Hepatocyte (in vitro differentiated cells): ENCODE measurements around the gene PGM2. TPM values are rescaled to one million over a fixed set of nuclear protein-coding genes. Genes with fewer than 3 reads are reported as not detected.

Source experiments
- DNase-seq: peaks from one replicate; pipeline ENCODE4 v3.0.0-alpha.2; 2016; ENCODE audit warnings: low spot score
- H2AFZ ChIP-seq: fragments of 200-600 bp; sonication (generic); 2 replicates; pipeline ENCODE4 v1.6.0; 2016; ENCODE audit warnings: antibody characterized with exemption, mild to moderate bottlenecking
- H3K27ac ChIP-seq: fragments of 200-600 bp; sonication (generic); 2 replicates; pipeline ENCODE4 v1.5.1; 2016; ENCODE audit warnings: mild to moderate bottlenecking
- H3K27me3 ChIP-seq: fragments of 200-600 bp; sonication (generic); 2 replicates; pipeline ENCODE4 v1.6.1; 2016
- H3K36me3 ChIP-seq: fragments of 200-600 bp; sonication (generic); replicated peaks from 2 replicates; pipeline ENCODE4 v1.5.1; 2016; ENCODE audit warnings: low read depth; ENCODE audit not compliant: insufficient read depth
- H3K4me1 ChIP-seq: fragments of 200-600 bp; sonication (generic); 2 replicates; pipeline ENCODE4 v1.5.1; 2016; ENCODE audit warnings: mild to moderate bottlenecking, moderate library complexity; ENCODE audit not compliant: insufficient read depth
- H3K4me2 ChIP-seq: fragments of 200-600 bp; sonication (generic); 2 replicates; pipeline ENCODE4 v1.6.0; 2016
- H3K4me3 ChIP-seq: fragments of 200-600 bp; sonication (generic); 2 replicates; pipeline ENCODE4 v1.5.1; 2016; ENCODE audit warnings: mild to moderate bottlenecking
- H3K79me2 ChIP-seq: fragments of 200-600 bp; sonication (generic); 2 replicates; pipeline ENCODE4 v1.6.0; 2017; ENCODE audit warnings: mild to moderate bottlenecking
- H3K9me2 ChIP-seq: fragments of 200-600 bp; sonication (generic); replicated peaks from 2 replicates; pipeline ENCODE4 v1.6.0; 2017; ENCODE audit warnings: mild to moderate bottlenecking; ENCODE audit not compliant: insufficient read depth
- H3K9me3 ChIP-seq: fragments of 200-600 bp; sonication (generic); 2 replicates; pipeline ENCODE4 v1.5.1; 2016; ENCODE audit warnings: low read depth, mild to moderate bottlenecking
- H4K20me1 ChIP-seq: fragments of 200-600 bp; sonication (generic); 2 replicates; pipeline ENCODE4 v1.6.0; 2016; ENCODE audit warnings: mild to moderate bottlenecking; ENCODE audit not compliant: insufficient read depth, poor library complexity, severe bottlenecking
- EZH2 ChIP-seq: fragments of 200-600 bp; sonication (generic); IDR thresholded peaks from 2 replicates; pipeline ENCODE4 v1.6.1; 2016; ENCODE audit warnings: antibody characterized with exemption, mild to moderate bottlenecking, borderline replicate concordance
- EZH2phosphoT487 ChIP-seq: fragments of 200-600 bp; sonication (generic); IDR thresholded peaks from one replicate; pipeline ENCODE4 v1.6.1; 2018; ENCODE audit warnings: antibody characterized with exemption, mild to moderate bottlenecking, low read depth, moderate library complexity; ENCODE audit not compliant: unreplicated experiment, severe bottlenecking
- WGBS: methylation state at CpG from one replicate; pipeline ENCODE4 v1.1.6; 2016; ENCODE audit warnings: low lambda C conversion rate; ENCODE audit errors: missing lambda C conversion rate; 5-methylcytosine and 5-hydroxymethylcytosine counted together
- polyA plus RNA-seq: library from polyadenylated mRNA; unstranded; fragments of >200 nt; fragmentation: Nextera tagmentation; extraction: Ambion mirVana; gene quantifications from 2 replicates; pipeline ENCODE4 v1.2.1, GENCODE V29; 2016
- total RNA-seq: library from RNA; depleted of rRNA; stranded (reverse); fragments of >200 nt; gene quantifications from 2 replicates; pipeline ENCODE4 v1.2.3, GENCODE V29; 2014
- TF ChIP-seq, protein P1 (sequence below): fragments of 200-600 bp; sonication (generic); IDR thresholded peaks from 2 replicates; pipeline ENCODE4 v1.5.1; 2016; ENCODE audit warnings: antibody characterized with exemption, mild to moderate bottlenecking; ENCODE audit not compliant: poor library complexity

Gene PGM2
- total and polyA plus RNA-seq, 2 experiments from 2014 or later = 11.2 to 28.2 TPM

DNA sequence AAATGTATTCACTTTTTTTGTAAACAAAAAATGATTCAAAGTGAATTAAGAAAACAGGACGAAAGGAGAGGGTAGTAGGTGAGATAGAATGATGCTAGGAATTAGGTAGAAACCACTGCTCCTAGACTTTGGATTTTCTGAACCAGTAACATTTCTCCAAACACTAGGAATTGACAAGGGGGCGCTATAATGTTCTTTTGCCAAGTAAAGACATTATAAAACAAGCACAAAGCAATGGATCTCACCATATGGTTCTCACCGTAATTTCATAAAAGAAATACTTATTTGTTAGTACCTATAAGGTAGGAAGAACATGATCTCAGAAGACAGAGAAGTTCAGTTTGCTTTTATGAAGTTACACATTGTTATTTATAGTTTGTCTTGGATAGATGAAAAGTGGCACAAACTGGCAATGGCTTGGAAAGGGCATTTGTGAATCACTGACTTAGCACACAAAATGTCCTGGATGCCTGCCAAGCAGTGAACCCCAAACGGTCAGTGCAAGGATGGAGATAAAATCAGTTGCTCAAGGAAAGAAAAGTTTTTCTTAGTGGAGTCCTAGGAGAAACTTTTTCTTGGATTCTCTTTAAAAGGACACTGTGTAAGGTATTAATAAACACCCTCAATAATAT, 56.3 kb downstream of the PGM2 start:
- Histone ChIP-seq H3K4me1 (no peaks in the 10 kb centered on the region), H4K20me1 (no peaks in the 10 kb centered on the region), H3K9me2 (no peaks in the 10 kb centered on the region), H3K27ac (no peak overlapping the region), H3K9me3 (no peaks in the 10 kb centered on the region), H3K4me2 (no peak overlapping the region), H2AFZ (no peak overlapping the region), H3K36me3 (no peaks in the 10 kb centered on the region), H3K27me3 (peaks cover under 1% of the 10 kb centered on the region), H3K79me2 (no peaks in the 10 kb centered on the region), H3K4me3 (no peak overlapping the region)
- 52% methylated on average over 4 of the region's 4 CpGs for WGBS
- TF ChIP-seq, protein P1, sequence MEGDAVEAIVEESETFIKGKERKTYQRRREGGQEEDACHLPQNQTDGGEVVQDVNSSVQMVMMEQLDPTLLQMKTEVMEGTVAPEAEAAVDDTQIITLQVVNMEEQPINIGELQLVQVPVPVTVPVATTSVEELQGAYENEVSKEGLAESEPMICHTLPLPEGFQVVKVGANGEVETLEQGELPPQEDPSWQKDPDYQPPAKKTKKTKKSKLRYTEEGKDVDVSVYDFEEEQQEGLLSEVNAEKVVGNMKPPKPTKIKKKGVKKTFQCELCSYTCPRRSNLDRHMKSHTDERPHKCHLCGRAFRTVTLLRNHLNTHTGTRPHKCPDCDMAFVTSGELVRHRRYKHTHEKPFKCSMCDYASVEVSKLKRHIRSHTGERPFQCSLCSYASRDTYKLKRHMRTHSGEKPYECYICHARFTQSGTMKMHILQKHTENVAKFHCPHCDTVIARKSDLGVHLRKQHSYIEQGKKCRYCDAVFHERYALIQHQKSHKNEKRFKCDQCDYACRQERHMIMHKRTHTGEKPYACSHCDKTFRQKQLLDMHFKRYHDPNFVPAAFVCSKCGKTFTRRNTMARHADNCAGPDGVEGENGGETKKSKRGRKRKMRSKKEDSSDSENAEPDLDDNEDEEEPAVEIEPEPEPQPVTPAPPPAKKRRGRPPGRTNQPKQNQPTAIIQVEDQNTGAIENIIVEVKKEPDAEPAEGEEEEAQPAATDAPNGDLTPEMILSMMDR = peak; percentile 3
- no peak for TF ChIP-seq EZH2
- no peak for DNase-seq

DNA sequence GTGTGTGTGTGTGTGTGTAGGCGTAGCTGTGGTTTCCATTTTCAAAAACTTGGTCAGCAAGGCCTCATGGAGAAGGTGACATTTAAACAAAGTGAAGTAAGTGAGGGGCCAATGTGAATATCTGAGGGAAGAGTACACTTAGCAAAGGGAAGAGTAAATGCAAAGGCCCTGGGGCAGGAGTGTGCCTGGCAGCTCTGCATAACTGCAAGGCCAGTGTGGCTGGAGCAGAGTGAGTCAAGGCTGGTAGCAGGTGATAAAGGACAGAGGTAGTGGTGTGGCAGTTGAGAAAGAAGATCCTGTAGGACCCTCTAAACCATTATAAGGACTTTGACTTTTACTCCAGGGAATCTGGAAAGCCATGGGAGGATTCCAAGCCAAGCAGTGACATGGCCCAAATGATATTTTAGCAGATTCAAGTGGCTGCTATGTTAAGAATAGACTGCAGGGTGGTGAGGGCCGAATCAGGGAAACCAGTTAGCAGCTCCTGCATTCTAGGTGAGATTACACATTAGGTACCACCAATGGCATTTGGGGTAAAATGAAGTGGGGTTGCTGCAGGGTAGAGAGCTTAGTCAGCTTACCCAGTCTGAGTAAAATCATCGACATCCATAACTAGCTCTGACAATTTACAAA, 58.5 kb downstream of the PGM2 start:
- Histone ChIP-seq H3K36me3 (no peaks in the 10 kb centered on the region), H3K27ac (no peak overlapping the region), H3K4me2 (no peak overlapping the region), H4K20me1 (no peaks in the 10 kb centered on the region), H2AFZ (no peak overlapping the region), H3K4me1 (peaks cover 3% of the 10 kb centered on the region), H3K9me2 (no peaks in the 10 kb centered on the region), H3K4me3 (no peak overlapping the region), H3K9me3 (no peaks in the 10 kb centered on the region), H3K27me3 (peaks cover 23% of the 10 kb centered on the region), H3K79me2 (no peaks in the 10 kb centered on the region)
- 96% methylated on average over 3 of the region's 3 CpGs for WGBS
- TF ChIP-seq, protein P1 = no peak
- no peak for TF ChIP-seq EZH2phosphoT487
- no peak for TF ChIP-seq EZH2
- DNase-seq = no peak

DNA sequence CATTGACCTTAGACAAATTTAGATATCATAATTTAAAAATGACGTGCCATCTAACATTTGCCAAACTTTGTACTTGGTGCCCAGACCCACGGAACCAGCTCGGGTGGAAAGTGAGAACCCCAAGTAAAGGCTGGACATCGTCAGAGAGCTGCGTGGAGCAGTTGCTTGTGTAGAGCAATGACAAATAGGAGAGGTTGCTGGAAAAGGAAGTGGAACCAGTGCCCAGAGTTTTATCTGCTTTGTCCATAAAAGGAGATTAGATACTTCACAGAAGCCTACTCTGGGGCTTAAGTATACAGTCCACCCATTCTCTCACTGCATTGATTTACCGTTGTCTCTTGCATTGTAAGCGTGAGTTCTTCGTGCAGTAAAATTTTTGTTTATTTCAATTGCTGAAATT, 59.0 kb downstream of the PGM2 start:
- no peak overlapping the region for H3K4me2 ChIP-seq
- DNase-seq = peak; percentile 32
- 36% methylated on average over 8 of the region's 8 CpGs for WGBS

More for the DNA sequence above, 59.0 kb downstream of the PGM2 start:
- H3K36me3 ChIP-seq = no peaks in the 10 kb centered on the region
- H3K79me2 ChIP-seq = no peaks in the 10 kb centered on the region
- H3K4me1 ChIP-seq = peaks cover 8% of the 10 kb centered on the region
- no peak overlapping the region for H2AFZ ChIP-seq
- no peaks in the 10 kb centered on the region for H4K20me1 ChIP-seq
- H3K9me2 ChIP-seq = no peaks in the 10 kb centered on the region
- peaks cover 28% of the 10 kb centered on the region for H3K27me3 ChIP-seq
- H3K4me3 ChIP-seq = no peak overlapping the region
- H3K27ac ChIP-seq = no peak overlapping the region
- TF ChIP-seq EZH2 = no peak
- TF ChIP-seq, protein P1 = no peak
- TF ChIP-seq EZH2phosphoT487 = no peak
- H3K9me3 ChIP-seq = no peaks in the 10 kb centered on the region
